GM12878 (cell line): ENCODE measurements around the gene APOE. TPM values are rescaled to one million over a fixed set of nuclear protein-coding genes. Genes with fewer than 3 reads are reported as not detected.

Experiments used
- ASH2L ChIP-seq: fragments of 300-600, 200-600 bp; sonication (generic); IDR thresholded peaks from 2 replicates; pipeline ENCODE4 v1.6.1; 2017; ENCODE audit warnings: low read depth, mild to moderate bottlenecking, borderline replicate concordance
- BRCA1 ChIP-seq: IDR thresholded peaks from 2 replicates; pipeline ENCODE4 v1.6.1; 2011; ENCODE audit warnings: low read depth, low read length, improper control_type of control experiment
- E2F8 ChIP-seq: fragments of 450-650 bp; IDR thresholded peaks from 2 replicates; pipeline ENCODE4 v1.6.1; 2018; ENCODE audit warnings: mild to moderate bottlenecking, low read depth, moderate library complexity; ENCODE audit not compliant: partially characterized antibody
- EP300 ChIP-seq, 2 experiments: fragments of 150-350 bp in 1 of 2; IDR thresholded peaks; 2 replicates each; pipeline ENCODE4 v1.6.1; 2011 to 2012; ENCODE audit warnings: low read depth in 2 of 2, low read length in 2 of 2, borderline replicate concordance in 1 of 2, improper control_type of control experiment in 1 of 2, inconsistent platforms in 1 of 2; ENCODE audit not compliant: control insufficient read depth in 1 of 2
- HCFC1 ChIP-seq: fragments of 150-350 bp; IDR thresholded peaks from 2 replicates; pipeline ENCODE4 v1.6.1; 2014; ENCODE audit warnings: low read length
- HDAC2 ChIP-seq: fragments of 200-600 bp; sonication (generic); IDR thresholded peaks from 2 replicates; pipeline ENCODE4 v1.6.1; 2017
- IKZF1 ChIP-seq: fragments of 450-650 bp; conservative IDR thresholded peaks from 2 replicates; pipeline ENCODE4 v1.6.1; 2017; ENCODE audit warnings: antibody characterized with exemption, mild to moderate bottlenecking
- LARP7 ChIP-seq: fragments of 450-650 bp; IDR thresholded peaks from 2 replicates; pipeline ENCODE4 v1.6.1; 2017; ENCODE audit warnings: mild to moderate bottlenecking
- MLLT1 ChIP-seq: fragments of 450-650 bp; IDR thresholded peaks from 2 replicates; pipeline ENCODE4 v1.6.1; 2016; ENCODE audit warnings: mild to moderate bottlenecking
- NKRF ChIP-seq: fragments of 450-650 bp; conservative IDR thresholded peaks from 2 replicates; pipeline ENCODE4 v1.6.1; 2017; ENCODE audit warnings: mild to moderate bottlenecking, moderate library complexity
- PML ChIP-seq: IDR thresholded peaks from 2 replicates; pipeline ENCODE4 v1.6.1; 2012; ENCODE audit warnings: low read length, inconsistent platforms
- RAD51 ChIP-seq: fragments of 450-650 bp; IDR thresholded peaks from 2 replicates; pipeline ENCODE4 v1.6.1; 2016; ENCODE audit warnings: moderate library complexity, mild to moderate bottlenecking, inconsistent platforms
- SMAD5 ChIP-seq: IDR thresholded peaks from 2 replicates; pipeline ENCODE4 v1.6.1; 2016; ENCODE audit warnings: antibody characterized with exemption, low read depth
- SUPT20H ChIP-seq: IDR thresholded peaks from 2 replicates; pipeline ENCODE4 v1.6.1; 2011; ENCODE audit warnings: low read depth, mild to moderate bottlenecking, low read length, moderate library complexity, borderline replicate concordance; ENCODE audit not compliant: control insufficient read depth
- TAF1 ChIP-seq: IDR thresholded peaks from 2 replicates; pipeline ENCODE4 v1.6.1; 2011; ENCODE audit warnings: mild to moderate bottlenecking, low read depth, low read length, borderline replicate concordance
- TCF3 ChIP-seq: IDR thresholded peaks from 2 replicates; pipeline ENCODE4 v1.6.1; 2012; ENCODE audit warnings: low read depth, mild to moderate bottlenecking, low read length, borderline replicate concordance; ENCODE audit not compliant: insufficient read depth
- YBX1 ChIP-seq: fragments of 450-650 bp; IDR thresholded peaks from 2 replicates; pipeline ENCODE4 v1.6.1; 2016; ENCODE audit warnings: antibody characterized with exemption
- polyA plus RNA-seq, 11 experiments: library from polyadenylated mRNA; depleted of rRNA in 4 of 11; unstranded in 6 of 11; stranded (reverse) in 5 of 11; fragments of >200 nt; fragmentation: Nextera tagmentation in 4 of 11; fragmentation: Illumina TruSeq in 1 of 11; extraction: Ambion mirVana in 4 of 11; extraction: Trizol in 1 of 11; gene quantifications; 1 replicate in 1 of 11; 2 replicates in 10 of 11; pipeline versions ENCODE4 v1.2.1 to v1.2.3, GENCODE V29; 2011 to 2016; ENCODE audit warnings: inconsistent platforms in 2 of 11, missing spikeins in 2 of 11, low read depth in 1 of 11
- total RNA-seq, 4 experiments: library from RNA; depleted of rRNA in 3 of 4; stranded (reverse); fragments of >200 nt in 3 of 4; fragmentation: Illumina TruSeq in 1 of 4; extraction: Trizol in 1 of 4; gene quantifications; 2 replicates each; pipeline versions ENCODE4 v1.2.1 to v1.2.3, GENCODE V29; 2013 to 2021
- TF ChIP-seq, protein P1 (sequence below): IDR thresholded peaks from 2 replicates; pipeline ENCODE4 v1.6.1; 2012; ENCODE audit warnings: improper control_type of control experiment, low read depth, low read length; ENCODE audit not compliant: insufficient replicate concordance

APOE gene
- total and polyA plus RNA-seq, 10 of the 15 experiments (the other 5 are each of a cell fraction or from before 2014, with no cell fraction given): 0.22 to 3.7 (median 0.44) TPM; not detected in 4

- TF ChIP-seq TCF3 (no peak), TAF1 (no peak), PML (no peak), EP300 (IDR thresholded peaks at IDR 0.05; ENCODE audit: borderline replicate concordance in 1 of 2, control insufficient read depth in 1 of 2, low read depth in 2 of 2, low read length in 2 of 2) (no peak), SUPT20H (no peak), SMAD5 (no peak), ASH2L (no peak), YBX1 (no peak), E2F8 (no peak), BRCA1 (no peak), NKRF (0 out of 2 replicates have a peak, but pooled peaks have one; percentile 8), RAD51 (no peak), HDAC2 (no peak), LARP7 (peak; percentile 75), IKZF1 (0 out of 2 replicates have a peak, but pooled peaks have one; percentile 26), MLLT1 (no peak), HCFC1 (no peak)
- TF ChIP-seq, protein P1, sequence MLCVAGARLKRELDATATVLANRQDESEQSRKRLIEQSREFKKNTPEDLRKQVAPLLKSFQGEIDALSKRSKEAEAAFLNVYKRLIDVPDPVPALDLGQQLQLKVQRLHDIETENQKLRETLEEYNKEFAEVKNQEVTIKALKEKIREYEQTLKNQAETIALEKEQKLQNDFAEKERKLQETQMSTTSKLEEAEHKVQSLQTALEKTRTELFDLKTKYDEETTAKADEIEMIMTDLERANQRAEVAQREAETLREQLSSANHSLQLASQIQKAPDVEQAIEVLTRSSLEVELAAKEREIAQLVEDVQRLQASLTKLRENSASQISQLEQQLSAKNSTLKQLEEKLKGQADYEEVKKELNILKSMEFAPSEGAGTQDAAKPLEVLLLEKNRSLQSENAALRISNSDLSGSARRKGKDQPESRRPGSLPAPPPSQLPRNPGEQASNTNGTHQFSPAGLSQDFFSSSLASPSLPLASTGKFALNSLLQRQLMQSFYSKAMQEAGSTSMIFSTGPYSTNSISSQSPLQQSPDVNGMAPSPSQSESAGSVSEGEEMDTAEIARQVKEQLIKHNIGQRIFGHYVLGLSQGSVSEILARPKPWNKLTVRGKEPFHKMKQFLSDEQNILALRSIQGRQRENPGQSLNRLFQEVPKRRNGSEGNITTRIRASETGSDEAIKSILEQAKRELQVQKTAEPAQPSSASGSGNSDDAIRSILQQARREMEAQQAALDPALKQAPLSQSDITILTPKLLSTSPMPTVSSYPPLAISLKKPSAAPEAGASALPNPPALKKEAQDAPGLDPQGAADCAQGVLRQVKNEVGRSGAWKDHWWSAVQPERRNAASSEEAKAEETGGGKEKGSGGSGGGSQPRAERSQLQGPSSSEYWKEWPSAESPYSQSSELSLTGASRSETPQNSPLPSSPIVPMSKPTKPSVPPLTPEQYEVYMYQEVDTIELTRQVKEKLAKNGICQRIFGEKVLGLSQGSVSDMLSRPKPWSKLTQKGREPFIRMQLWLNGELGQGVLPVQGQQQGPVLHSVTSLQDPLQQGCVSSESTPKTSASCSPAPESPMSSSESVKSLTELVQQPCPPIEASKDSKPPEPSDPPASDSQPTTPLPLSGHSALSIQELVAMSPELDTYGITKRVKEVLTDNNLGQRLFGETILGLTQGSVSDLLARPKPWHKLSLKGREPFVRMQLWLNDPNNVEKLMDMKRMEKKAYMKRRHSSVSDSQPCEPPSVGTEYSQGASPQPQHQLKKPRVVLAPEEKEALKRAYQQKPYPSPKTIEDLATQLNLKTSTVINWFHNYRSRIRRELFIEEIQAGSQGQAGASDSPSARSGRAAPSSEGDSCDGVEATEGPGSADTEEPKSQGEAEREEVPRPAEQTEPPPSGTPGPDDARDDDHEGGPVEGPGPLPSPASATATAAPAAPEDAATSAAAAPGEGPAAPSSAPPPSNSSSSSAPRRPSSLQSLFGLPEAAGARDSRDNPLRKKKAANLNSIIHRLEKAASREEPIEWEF: no peak
Measured at GRCh38 chr19:44955505-44956439, 50.2 kb downstream of the APOE start (continued).
